ENCODE results near the gene CACNA1B.

DNA sequence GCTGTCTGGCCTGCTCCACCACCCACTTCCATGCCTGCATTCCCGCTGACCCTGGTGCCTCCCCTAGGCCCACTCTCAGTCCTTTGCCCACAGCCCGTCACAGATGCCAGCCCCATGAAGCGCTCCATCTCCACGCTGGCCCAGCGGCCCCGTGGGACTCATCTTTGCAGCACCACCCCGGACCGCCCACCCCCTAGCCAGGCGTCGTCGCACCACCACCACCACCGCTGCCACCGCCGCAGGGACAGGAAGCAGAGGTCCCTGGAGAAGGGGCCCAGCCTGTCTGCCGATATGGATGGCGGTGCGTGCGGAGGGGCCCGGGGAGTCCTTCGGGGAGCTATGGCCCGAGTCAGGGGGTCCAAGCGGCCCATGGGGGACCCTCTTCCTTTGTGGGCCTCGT lies 242.5 kb downstream of the CACNA1B start:
- no peak for TF ChIP-seq BHLHE40 (IDR thresholded peaks at IDR 0.05; ENCODE audit: low read depth, low read length)
- TF ChIP-seq POLR2A (IDR thresholded peaks at IDR 0.05; ENCODE audit: low read length) = no peak
- no peak for TF ChIP-seq RNF2 (IDR thresholded peaks at IDR 0.05; ENCODE audit: borderline replicate concordance, low read depth)
- no peak for TF ChIP-seq MYC (IDR thresholded peaks at IDR 0.05; ENCODE audit: borderline replicate concordance, low read length)
- TF ChIP-seq, protein P1, sequence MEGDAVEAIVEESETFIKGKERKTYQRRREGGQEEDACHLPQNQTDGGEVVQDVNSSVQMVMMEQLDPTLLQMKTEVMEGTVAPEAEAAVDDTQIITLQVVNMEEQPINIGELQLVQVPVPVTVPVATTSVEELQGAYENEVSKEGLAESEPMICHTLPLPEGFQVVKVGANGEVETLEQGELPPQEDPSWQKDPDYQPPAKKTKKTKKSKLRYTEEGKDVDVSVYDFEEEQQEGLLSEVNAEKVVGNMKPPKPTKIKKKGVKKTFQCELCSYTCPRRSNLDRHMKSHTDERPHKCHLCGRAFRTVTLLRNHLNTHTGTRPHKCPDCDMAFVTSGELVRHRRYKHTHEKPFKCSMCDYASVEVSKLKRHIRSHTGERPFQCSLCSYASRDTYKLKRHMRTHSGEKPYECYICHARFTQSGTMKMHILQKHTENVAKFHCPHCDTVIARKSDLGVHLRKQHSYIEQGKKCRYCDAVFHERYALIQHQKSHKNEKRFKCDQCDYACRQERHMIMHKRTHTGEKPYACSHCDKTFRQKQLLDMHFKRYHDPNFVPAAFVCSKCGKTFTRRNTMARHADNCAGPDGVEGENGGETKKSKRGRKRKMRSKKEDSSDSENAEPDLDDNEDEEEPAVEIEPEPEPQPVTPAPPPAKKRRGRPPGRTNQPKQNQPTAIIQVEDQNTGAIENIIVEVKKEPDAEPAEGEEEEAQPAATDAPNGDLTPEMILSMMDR (IDR thresholded peaks at IDR 0.05) = no peak
- TF ChIP-seq POLR2AphosphoS2 (conservative IDR thresholded peaks at IDR 0.05; ENCODE audit: low read length) = no peak
- no peak for TF ChIP-seq EP300 (IDR thresholded peaks at IDR 0.05)
- no peak for TF ChIP-seq HOXA7 (CRISPR knock-in tag; IDR thresholded peaks at IDR 0.05)
- no peak for TF ChIP-seq TP53 (CRISPR knock-in tag; IDR thresholded peaks at IDR 0.05)
- no peak for TF ChIP-seq CHD2 (IDR thresholded peaks at IDR 0.05; ENCODE audit: low read length, partially characterized antibody)
